Transverse colon (tissue), 3 donors: ENCODE measurements around the gene VAC14.
"Not testable (repeated sequence)": the region's sequence is repeated elsewhere in the genome, so short reads cannot be mapped to it uniquely, and the experiment has no call there.

Experiments
- CTCF ChIP-seq, 5 experiments: fragments of 200-600 bp in 3 of 5; fragments of 450-650 bp in 2 of 5; sonication (generic) in 3 of 5; IDR thresholded peaks; 1 replicate in 2 of 5; 2 replicates in 3 of 5; pipeline ENCODE4 v1.5.1; 2016 to 2017; ENCODE audit warnings: antibody characterized with exemption in 5 of 5, inconsistent platforms in 3 of 5, mild to moderate bottlenecking in 2 of 5, moderate library complexity in 1 of 5
- EP300 ChIP-seq: sonication (generic); formaldehyde crosslinking; IDR thresholded peaks from one replicate; pipeline ENCODE4 v1.6.1; 2017; ENCODE audit warnings: antibody characterized with exemption, low read depth
- POLR2A ChIP-seq: fragments of 450-650 bp; IDR thresholded peaks from one replicate; pipeline ENCODE4 v1.6.1; 2016; ENCODE audit warnings: antibody characterized with exemption, mild to moderate bottlenecking, moderate library complexity

- not testable (repeated sequence) for TF ChIP-seq POLR2A; CTCF (IDR thresholded peaks at IDR 0.05); EP300
Observed at GRCh38 chr16:70643264-70643663, 157.7 kb downstream of the VAC14 start.
